GM23338 (cell line): ENCODE results near the gene CPSF3.

Experiments
- CTCF ChIP-seq, 2 experiments: fragments of 200-600 bp in 1 of 2; sonication (generic) in 1 of 2; conservative IDR thresholded peaks; 2 replicates each; pipeline versions ENCODE4 v1.5.1 to v1.6.1; 2016 to 2017; ENCODE audit warnings: antibody characterized with exemption in 2 of 2, low read depth in 2 of 2, mild to moderate bottlenecking in 2 of 2, moderate library complexity in 1 of 2
- EZH2 ChIP-seq: fragments of 200-600 bp; sonication (generic); IDR thresholded peaks from one replicate; pipeline ENCODE4 v1.8.0; 2017; ENCODE audit warnings: antibody characterized with exemption, mild to moderate bottlenecking, low read depth; ENCODE audit not compliant: unreplicated experiment
- POLR2AphosphoS5 ChIP-seq: IDR thresholded peaks from 2 replicates; pipeline ENCODE4 v1.6.1; 2016; ENCODE audit warnings: antibody characterized with exemption, low read depth
- REST ChIP-seq: IDR thresholded peaks from one replicate; pipeline ENCODE4 v1.6.1; 2018; ENCODE audit warnings: antibody characterized with exemption; ENCODE audit not compliant: unreplicated experiment
- ZNF114 ChIP-seq: fragments of 250-450 bp; sonication (Bioruptor Pico); IDR thresholded peaks from 2 replicates; pipeline ENCODE4 v1.5.0; 2020; ENCODE audit warnings: mild to moderate bottlenecking, moderate library complexity

GRCh38 chr2:9490789-9491188, 67.3 kb downstream of the CPSF3 start:
- TF ChIP-seq POLR2AphosphoS5 (no peak), EZH2 (no peak), CTCF (conservative IDR thresholded peaks at IDR 0.05; ENCODE audit: low read depth in 2 of 2) (no peak), ZNF114 (CRISPR knock-in tag) (no peak), REST (no peak)
